Testis (tissue), 3 donors: ENCODE data around the gene ATOH8. TPM values are rescaled to one million over a fixed set of nuclear protein-coding genes. Genes with fewer than 3 reads are reported as not detected.

Source experiments
- DNase-seq: peaks from one replicate; pipeline ENCODE4 v3.0.0-alpha.2; 2019
- H3K27ac ChIP-seq, 2 donors: fragments of 200-600 bp; sonication (generic); one replicate each; pipeline ENCODE4 v1.5.1; 2019
- H3K27me3 ChIP-seq: fragments of 200-600 bp; sonication (generic); one replicate; pipeline ENCODE4 v1.5.1; 2019
- H3K36me3 ChIP-seq: fragments of 200-600 bp; sonication (generic); one replicate; pipeline ENCODE4 v1.5.1; 2017; ENCODE audit warnings: low read depth; ENCODE audit errors: missing control alignments
- H3K4me1 ChIP-seq: fragments of 200-600 bp; sonication (generic); one replicate; pipeline ENCODE4 v1.5.1; 2019
- H3K4me3 ChIP-seq, 2 donors: fragments of 200-600 bp; sonication (generic); one replicate each; pipeline ENCODE4 v1.5.1; 2017 to 2019
- H3K9me3 ChIP-seq: fragments of 200-600 bp; sonication (generic); one replicate; pipeline ENCODE4 v1.5.1; 2017
- CTCF ChIP-seq, 3 experiments: fragments of 450-650 bp in 2 of 3; fragments of 200-600 bp in 1 of 3; sonication (generic) in 1 of 3; IDR thresholded peaks; one replicate each; pipeline ENCODE4 v1.5.1; 2016 to 2019; ENCODE audit warnings: antibody characterized with exemption in 3 of 3, mild to moderate bottlenecking in 2 of 3, moderate library complexity in 1 of 3
- POLR2A ChIP-seq: fragments of 450-650 bp; IDR thresholded peaks from one replicate; pipeline ENCODE4 v1.6.1; 2017; ENCODE audit warnings: antibody characterized with exemption, mild to moderate bottlenecking, moderate library complexity
- WGBS, 2 donors: methylation state at CpG; one replicate each; pipeline ENCODE4 v1.1.5; 2018; 5-methylcytosine and 5-hydroxymethylcytosine counted together
- intact Hi-C: fragments of 100-400 bp; cut with DNase I; formaldehyde crosslinking; loops from one replicate; pipeline ENCODE4 v1.15.1; 2023; ENCODE audit warnings: low total_unique reads
- polyA plus RNA-seq: library from polyadenylated mRNA; stranded (reverse); fragments of 350-450 nt; fragmentation: Illumina TruSeq; extraction: RNeasy Lipid Tissue Mini Kit (QIAGEN cat#74804); gene quantifications from one replicate; pipeline ENCODE4 v1.2.3, GENCODE V29; 2014; ENCODE audit warnings: low read depth, low replicate concordance; ENCODE audit not compliant: insufficient read depth
- total RNA-seq, 2 donors: library from RNA; depleted of rRNA; stranded (reverse); fragments of >200 nt; gene quantifications; one replicate each; pipeline ENCODE4 v1.2.3, GENCODE V29; 2016

Gene ATOH8
- total and polyA plus RNA-seq, 3 donors from 2014 or later = 13.5 to 16.8 (median 14.2) TPM

GRCh38 chr2:85790499-85791188, 36.9 kb downstream of the ATOH8 start:
- H3K27me3 ChIP-seq = no peaks in the 10 kb centered on the region
- DNase-seq = no peak
- no peaks in the 10 kb centered on the region for H3K36me3 ChIP-seq
- H3K27ac ChIP-seq = no peak overlapping the region
- TF ChIP-seq CTCF (IDR thresholded peaks at IDR 0.05) (no peak), POLR2A (no peak)
- no peak overlapping the region for H3K4me3 ChIP-seq
- H3K4me1 ChIP-seq = peaks cover 32% of the 10 kb centered on the region
- intact Hi-C loops = loop anchor here (5.0 kb wide), 1 partner anchor 53 kb away; no protein-coding TSS in a partner anchor
- 74 to 89% methylated on average over 8 to 12 of the region's 12 CpGs for WGBS, 2 donors
- no peaks in the 10 kb centered on the region for H3K9me3 ChIP-seq

DNA sequence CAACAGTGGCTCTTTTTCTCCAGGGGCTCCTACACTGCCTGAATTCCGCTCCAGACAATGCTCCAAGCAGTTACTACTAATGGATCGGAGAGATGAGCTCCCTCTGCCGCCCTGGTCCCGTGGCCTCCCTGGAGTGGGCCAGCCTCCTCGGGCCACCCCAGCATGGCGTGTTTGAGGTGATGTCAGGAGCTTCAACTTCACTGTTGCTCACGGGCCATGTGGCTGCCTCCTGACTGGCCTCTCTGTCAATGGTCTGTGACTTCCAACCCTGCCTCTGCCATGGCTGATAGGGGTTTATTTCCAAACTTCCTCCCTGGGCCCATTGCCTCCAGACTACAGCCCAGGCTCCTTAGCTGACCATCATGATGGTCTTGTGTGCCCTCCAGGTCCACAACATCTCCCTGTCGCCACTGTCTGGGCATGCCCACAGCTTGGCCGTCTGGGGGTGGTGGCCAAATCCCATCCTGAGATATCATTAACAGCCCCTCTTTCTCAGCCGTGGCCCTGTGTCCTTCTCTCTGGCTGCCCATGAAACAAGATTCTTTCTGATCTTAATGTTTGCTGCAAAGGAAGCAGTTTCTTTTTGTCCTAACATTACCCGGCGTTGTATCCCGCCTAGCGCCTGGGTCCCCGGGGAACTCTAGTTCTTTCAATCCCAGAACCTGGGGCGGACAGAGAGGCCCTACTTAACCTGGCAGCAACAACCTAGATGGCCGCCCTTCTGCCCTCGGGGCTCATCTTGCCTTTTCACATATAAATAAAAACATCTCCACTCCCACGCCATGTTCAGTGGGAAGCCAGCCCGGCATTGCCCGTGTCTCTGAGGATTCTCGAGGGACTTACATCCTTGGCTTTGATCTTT, 38.1 kb downstream of the ATOH8 start:
- WGBS, 2 donors = 61 to 64% methylated on average over 17 to 22 of the region's 22 CpGs
- peak; percentile 41 for DNase-seq
- intact Hi-C loops = loop anchor here (5.0 kb wide), 1 partner anchor 55 kb away; no protein-coding TSS in a partner anchor
- TF ChIP-seq POLR2A = no peak
- TF ChIP-seq CTCF (IDR thresholded peaks at IDR 0.05) = no peak
- no peaks in the 10 kb centered on the region for H3K9me3 ChIP-seq
- no peaks in the 10 kb centered on the region for H3K36me3 ChIP-seq
- peak overlapping the region; percentile 49 to 85 for H3K27ac ChIP-seq
- no peaks in the 10 kb centered on the region for H3K27me3 ChIP-seq
- H3K4me3 ChIP-seq = no peak overlapping the region
- H3K4me1 ChIP-seq = peaks cover 45% of the 10 kb centered on the region

DNA sequence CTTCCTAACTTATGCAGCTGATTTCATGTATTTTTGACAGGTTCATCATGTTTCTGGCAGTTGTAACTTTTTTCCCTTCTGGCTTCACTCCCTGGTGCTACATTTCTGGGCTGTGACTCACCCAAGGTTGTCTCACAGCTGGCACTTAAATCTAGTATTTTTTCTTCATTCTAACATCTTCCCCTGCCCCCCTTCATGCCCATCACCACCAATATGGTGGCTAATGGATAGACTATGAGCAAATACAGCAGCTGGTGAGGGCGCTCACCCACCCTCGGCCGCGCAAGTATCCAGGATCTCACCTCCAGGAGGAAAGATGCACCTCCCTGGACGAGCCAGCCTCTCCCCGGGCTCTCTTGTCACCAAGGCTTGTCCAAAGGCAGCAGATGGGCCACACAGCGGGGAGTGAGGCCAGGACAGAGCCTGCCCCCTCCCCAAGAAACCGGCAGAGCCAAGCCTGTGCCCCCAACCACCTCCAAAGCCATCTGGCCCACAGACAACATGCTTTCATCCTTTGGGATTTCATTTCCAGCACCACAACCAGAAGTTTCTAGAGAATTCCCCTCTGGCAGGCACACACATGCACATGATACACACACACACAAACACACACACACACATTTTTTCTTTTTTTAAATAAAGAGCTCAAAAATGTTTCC, 39.1 kb downstream of the ATOH8 start:
- Histone ChIP-seq H3K4me3 (no peak overlapping the region), H3K4me1 (peaks cover 46% of the 10 kb centered on the region), H3K27ac (peak overlapping the region; percentile 49 to 85), H3K27me3 (no peaks in the 10 kb centered on the region), H3K9me3 (no peaks in the 10 kb centered on the region), H3K36me3 (no peaks in the 10 kb centered on the region)
- intact Hi-C loops = loop anchor here (5.0 kb wide), 1 partner anchor 56 kb away; no protein-coding TSS in a partner anchor
- DNase-seq = no peak
- 72 to 74% methylated on average over 8 of the region's 8 CpGs for WGBS, 2 donors
- no peak for TF ChIP-seq POLR2A
- no peak for TF ChIP-seq CTCF (IDR thresholded peaks at IDR 0.05)

GRCh38 chr2:85793584-85793983, 39.8 kb downstream of the ATOH8 start:
- H3K36me3 ChIP-seq = no peaks in the 10 kb centered on the region

More at GRCh38 chr2:85793584-85793983, 39.8 kb downstream of the ATOH8 start:
- no peak overlapping the region for H3K4me3 ChIP-seq
- peaks cover 46% of the 10 kb centered on the region for H3K4me1 ChIP-seq
- TF ChIP-seq POLR2A = no peak
- H3K27ac ChIP-seq = no peak overlapping the region
- WGBS, 2 donors = 73 to 83% methylated on average over 4 of the region's 4 CpGs
- H3K9me3 ChIP-seq = no peaks in the 10 kb centered on the region
- H3K27me3 ChIP-seq = no peaks in the 10 kb centered on the region
- DNase-seq = no peak
- intact Hi-C loops = loop anchor here (5.0 kb wide), 1 partner anchor 56 kb away; no protein-coding TSS in a partner anchor
